Liver (tissue), 3 donors: Measurements from ENCODE around the gene ROR1.

Experiments
- GABPA ChIP-seq, 2 donors: IDR thresholded peaks in 1 of 2; conservative IDR thresholded peaks in 1 of 2; 2 replicates each; pipeline ENCODE4 v1.6.1; 2016; ENCODE audit warnings: antibody characterized with exemption in 2 of 2, mild to moderate bottlenecking in 1 of 2, moderate library complexity in 1 of 2
- RAD21 ChIP-seq, 2 donors: IDR thresholded peaks; 2 replicates each; pipeline ENCODE4 v1.6.1; 2016; ENCODE audit warnings: antibody characterized with exemption in 2 of 2, mild to moderate bottlenecking in 2 of 2
- RXRA ChIP-seq, 2 donors: IDR thresholded peaks; 2 replicates each; pipeline ENCODE4 v1.6.1; 2017 to 2018; ENCODE audit warnings: antibody characterized with exemption in 2 of 2, mild to moderate bottlenecking in 1 of 2
- TAF1 ChIP-seq: conservative IDR thresholded peaks from 2 replicates; pipeline ENCODE4 v1.6.1; 2016; ENCODE audit warnings: antibody characterized with exemption, mild to moderate bottlenecking
- ZBTB33 ChIP-seq: IDR thresholded peaks from 2 replicates; pipeline ENCODE4 v1.6.1; 2016; ENCODE audit warnings: antibody characterized with exemption
- TF ChIP-seq, protein P1 (sequence below): fragments of 150-350 bp; IDR thresholded peaks from 2 replicates; pipeline ENCODE4 v1.5.1; 2017; ENCODE audit warnings: improper control_type of control experiment, low read depth, low read length; ENCODE audit not compliant: missing input control
- TF ChIP-seq, protein P2 (sequence below): IDR thresholded peaks from 2 replicates; pipeline ENCODE4 v1.6.1; 2016; ENCODE audit warnings: antibody characterized with exemption
- TF ChIP-seq, protein P3 (sequence below): IDR thresholded peaks from 2 replicates; pipeline ENCODE4 v1.6.1; 2016; ENCODE audit warnings: antibody characterized with exemption
- donor health status: healthy.
- donor health status: healthy.

GRCh38 chr1:63902844-63903589, 129.2 kb downstream of the ROR1 start:
- TF ChIP-seq, protein P1, sequence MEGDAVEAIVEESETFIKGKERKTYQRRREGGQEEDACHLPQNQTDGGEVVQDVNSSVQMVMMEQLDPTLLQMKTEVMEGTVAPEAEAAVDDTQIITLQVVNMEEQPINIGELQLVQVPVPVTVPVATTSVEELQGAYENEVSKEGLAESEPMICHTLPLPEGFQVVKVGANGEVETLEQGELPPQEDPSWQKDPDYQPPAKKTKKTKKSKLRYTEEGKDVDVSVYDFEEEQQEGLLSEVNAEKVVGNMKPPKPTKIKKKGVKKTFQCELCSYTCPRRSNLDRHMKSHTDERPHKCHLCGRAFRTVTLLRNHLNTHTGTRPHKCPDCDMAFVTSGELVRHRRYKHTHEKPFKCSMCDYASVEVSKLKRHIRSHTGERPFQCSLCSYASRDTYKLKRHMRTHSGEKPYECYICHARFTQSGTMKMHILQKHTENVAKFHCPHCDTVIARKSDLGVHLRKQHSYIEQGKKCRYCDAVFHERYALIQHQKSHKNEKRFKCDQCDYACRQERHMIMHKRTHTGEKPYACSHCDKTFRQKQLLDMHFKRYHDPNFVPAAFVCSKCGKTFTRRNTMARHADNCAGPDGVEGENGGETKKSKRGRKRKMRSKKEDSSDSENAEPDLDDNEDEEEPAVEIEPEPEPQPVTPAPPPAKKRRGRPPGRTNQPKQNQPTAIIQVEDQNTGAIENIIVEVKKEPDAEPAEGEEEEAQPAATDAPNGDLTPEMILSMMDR, result no peak
- TF ChIP-seq TAF1, result no peak
- no peak for TF ChIP-seq RXRA (IDR thresholded peaks at IDR 0.05)
- TF ChIP-seq, protein P2, sequence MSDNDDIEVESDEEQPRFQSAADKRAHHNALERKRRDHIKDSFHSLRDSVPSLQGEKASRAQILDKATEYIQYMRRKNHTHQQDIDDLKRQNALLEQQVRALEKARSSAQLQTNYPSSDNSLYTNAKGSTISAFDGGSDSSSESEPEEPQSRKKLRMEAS, result no peak
- TF ChIP-seq, protein P3, sequence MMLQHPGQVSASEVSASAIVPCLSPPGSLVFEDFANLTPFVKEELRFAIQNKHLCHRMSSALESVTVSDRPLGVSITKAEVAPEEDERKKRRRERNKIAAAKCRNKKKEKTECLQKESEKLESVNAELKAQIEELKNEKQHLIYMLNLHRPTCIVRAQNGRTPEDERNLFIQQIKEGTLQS, result no peak
- no peak for TF ChIP-seq ZBTB33
- no peak for TF ChIP-seq RAD21 (IDR thresholded peaks at IDR 0.05)
- no peak for TF ChIP-seq GABPA (IDR thresholded peaks at IDR 0.05 in 1 of 2, conservative IDR thresholded peaks at IDR 0.05 in 1 of 2)
